HepG2 (cell line): ENCODE data around the gene POFUT1. TPM values are rescaled to one million over a fixed set of nuclear protein-coding genes. Genes with fewer than 3 reads are reported as not detected.
A peak's percentile ranks its signal among the peaks of the same experiment; 100 is the strongest.

Experiments used
- CAMTA2 ChIP-seq: sonication (generic); formaldehyde crosslinking; IDR thresholded peaks from 2 replicates; pipeline ENCODE4 v1.4.0; 2020; ENCODE audit warnings: mild to moderate bottlenecking, missing genetic modification reagents, borderline replicate concordance
- DPF2 ChIP-seq: sonication (generic); formaldehyde crosslinking; IDR thresholded peaks from 2 replicates; pipeline ENCODE4 v1.4.0; 2020; ENCODE audit warnings: mild to moderate bottlenecking, low read depth, missing genetic modification reagents, borderline replicate concordance
- GLI4 ChIP-seq: sonication (generic); formaldehyde crosslinking; IDR thresholded peaks from 2 replicates; pipeline ENCODE4 v1.5.1; 2020; ENCODE audit warnings: missing genetic modification reagents, mild to moderate bottlenecking, moderate library complexity, borderline replicate concordance
- KDM4B ChIP-seq: sonication (generic); formaldehyde crosslinking; IDR thresholded peaks from 2 replicates; pipeline ENCODE4 v1.4.0; 2020; ENCODE audit warnings: missing genetic modification reagents
- NKX3-1 ChIP-seq: sonication (generic); formaldehyde crosslinking; IDR thresholded peaks from 2 replicates; pipeline ENCODE4 v1.5.0; 2020; ENCODE audit warnings: missing genetic modification reagents
- RERE ChIP-seq: IDR thresholded peaks from 2 replicates; pipeline ENCODE4 v1.6.1; 2016; ENCODE audit warnings: low read depth, missing genetic modification reagents, missing compliant biosample characterization
- SPEN ChIP-seq: sonication (generic); formaldehyde crosslinking; IDR thresholded peaks from 2 replicates; pipeline ENCODE4 v1.5.1; 2020; ENCODE audit warnings: low read depth, mild to moderate bottlenecking, missing genetic modification reagents
- TCF7 ChIP-seq: sonication (generic); IDR thresholded peaks from 2 replicates; pipeline ENCODE4 v1.6.1; 2016; ENCODE audit warnings: antibody characterized with exemption, low read depth
- TP53 ChIP-seq: sonication (generic); formaldehyde crosslinking; conservative IDR thresholded peaks from 2 replicates; pipeline ENCODE4 v1.4.0; 2020; ENCODE audit warnings: missing genetic modification reagents
- ZFY ChIP-seq: sonication (generic); formaldehyde crosslinking; IDR thresholded peaks from 2 replicates; pipeline ENCODE4 v1.4.0; 2020; ENCODE audit warnings: missing genetic modification reagents
- ZIK1 ChIP-seq: sonication (generic); formaldehyde crosslinking; IDR thresholded peaks from 2 replicates; pipeline ENCODE4 v1.5.0; 2020; ENCODE audit warnings: mild to moderate bottlenecking, low read depth, missing genetic modification reagents, borderline replicate concordance
- ZNF275 ChIP-seq: sonication (generic); formaldehyde crosslinking; IDR thresholded peaks from 2 replicates; pipeline ENCODE4 v1.8.0; 2022; ENCODE audit warnings: missing genetic modification reagents, mild to moderate bottlenecking, inconsistent platforms, borderline replicate concordance
- ZNF317 ChIP-seq: sonication (generic); formaldehyde crosslinking; IDR thresholded peaks from 2 replicates; pipeline ENCODE4 v1.5.0; 2020; ENCODE audit warnings: mild to moderate bottlenecking, missing genetic modification reagents
- ZNF350 ChIP-seq: sonication (generic); formaldehyde crosslinking; IDR thresholded peaks from 2 replicates; pipeline ENCODE4 v1.4.0; 2020; ENCODE audit warnings: mild to moderate bottlenecking, low read depth, missing genetic modification reagents, borderline replicate concordance
- ZNF484 ChIP-seq: sonication (generic); formaldehyde crosslinking; IDR thresholded peaks from 2 replicates; pipeline ENCODE4 v1.5.1; 2020; ENCODE audit warnings: mild to moderate bottlenecking, low read depth, missing genetic modification reagents, borderline replicate concordance
- ZNF598 ChIP-seq: sonication (generic); formaldehyde crosslinking; IDR thresholded peaks from 2 replicates; pipeline ENCODE4 v1.5.1; 2020; ENCODE audit warnings: mild to moderate bottlenecking, missing genetic modification reagents, borderline replicate concordance
- ZSCAN9 ChIP-seq: IDR thresholded peaks from 2 replicates; pipeline ENCODE4 v1.6.1; 2016; ENCODE audit warnings: borderline replicate concordance
- polyA plus RNA-seq, 8 experiments: library from polyadenylated mRNA; depleted of rRNA in 3 of 8; stranded (reverse) in 7 of 8; unstranded in 1 of 8; fragments of >200 nt; fragmentation: Illumina TruSeq in 4 of 8; extraction: Trizol in 4 of 8; gene quantifications; 2 replicates each; pipeline versions ENCODE4 v1.2.1 to v1.2.3, GENCODE V29; 2011 to 2016; ENCODE audit warnings: low read depth in 4 of 8, missing spikeins in 1 of 8, mixed read lengths in 1 of 8; ENCODE audit not compliant: insufficient read depth in 1 of 8
- total RNA-seq, 5 experiments: library from RNA; depleted of rRNA; stranded (reverse); fragments of >200 nt; fragmentation: Illumina TruSeq; extraction: Trizol; gene quantifications; 2 replicates each; pipeline ENCODE4 v1.2.3, GENCODE V29; 2016; ENCODE audit warnings: low read depth in 1 of 5
- TF ChIP-seq, protein P1 (sequence below): sonication (generic); formaldehyde crosslinking; IDR thresholded peaks from 2 replicates; pipeline ENCODE4 v1.4.0; 2020; ENCODE audit warnings: low read depth, mild to moderate bottlenecking, missing genetic modification reagents
- TF ChIP-seq, protein P2 (sequence below): IDR thresholded peaks from 2 replicates; pipeline ENCODE4 v1.6.1; 2016

Gene POFUT1
- total and polyA plus RNA-seq, 2 of the 13 experiments (the other 11 are each of a cell fraction or from before 2014, with no cell fraction given), result 35.5 to 58.3 TPM

GRCh38 chr20:32206760-32207625, 687 bp upstream of the POFUT1 start (continued):
- TF ChIP-seq RERE (CRISPR knock-in tag), result no peak
- no peak for TF ChIP-seq DPF2 (CRISPR knock-in tag)
- TF ChIP-seq NKX3-1 (CRISPR knock-in tag), result no peak
- no peak for TF ChIP-seq ZFY (CRISPR knock-in tag)
- TF ChIP-seq ZSCAN9, result no peak
- no peak for TF ChIP-seq TCF7
- TF ChIP-seq, protein P1, sequence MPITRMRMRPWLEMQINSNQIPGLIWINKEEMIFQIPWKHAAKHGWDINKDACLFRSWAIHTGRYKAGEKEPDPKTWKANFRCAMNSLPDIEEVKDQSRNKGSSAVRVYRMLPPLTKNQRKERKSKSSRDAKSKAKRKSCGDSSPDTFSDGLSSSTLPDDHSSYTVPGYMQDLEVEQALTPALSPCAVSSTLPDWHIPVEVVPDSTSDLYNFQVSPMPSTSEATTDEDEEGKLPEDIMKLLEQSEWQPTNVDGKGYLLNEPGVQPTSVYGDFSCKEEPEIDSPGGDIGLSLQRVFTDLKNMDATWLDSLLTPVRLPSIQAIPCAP (CRISPR knock-in tag), result 0 out of 2 replicates have a peak, but pooled peaks have one; percentile 10
- no peak for TF ChIP-seq GLI4 (CRISPR knock-in tag)
- no peak for TF ChIP-seq TP53 (CRISPR knock-in tag)
- peak; percentile 24; the same call in 1 of the 2 replicates for TF ChIP-seq KDM4B
- TF ChIP-seq ZIK1, result 0 out of 2 replicates have a peak, but pooled peaks have one; percentile 62
- TF ChIP-seq CAMTA2 (CRISPR knock-in tag), result peak; percentile 34; the same call in 1 of the 2 replicates
- TF ChIP-seq, protein P2, sequence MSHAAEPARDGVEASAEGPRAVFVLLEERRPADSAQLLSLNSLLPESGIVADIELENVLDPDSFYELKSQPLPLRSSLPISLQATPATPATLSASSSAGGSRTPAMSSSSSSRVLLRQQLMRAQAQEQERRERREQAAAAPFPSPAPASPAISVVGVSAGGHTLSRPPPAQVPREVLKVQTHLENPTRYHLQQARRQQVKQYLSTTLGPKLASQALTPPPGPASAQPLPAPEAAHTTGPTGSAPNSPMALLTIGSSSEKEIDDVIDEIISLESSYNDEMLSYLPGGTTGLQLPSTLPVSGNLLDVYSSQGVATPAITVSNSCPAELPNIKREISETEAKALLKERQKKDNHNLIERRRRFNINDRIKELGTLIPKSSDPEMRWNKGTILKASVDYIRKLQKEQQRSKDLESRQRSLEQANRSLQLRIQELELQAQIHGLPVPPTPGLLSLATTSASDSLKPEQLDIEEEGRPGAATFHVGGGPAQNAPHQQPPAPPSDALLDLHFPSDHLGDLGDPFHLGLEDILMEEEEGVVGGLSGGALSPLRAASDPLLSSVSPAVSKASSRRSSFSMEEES, result no peak; the same call in 1 of the 2 replicates
- TF ChIP-seq ZNF275 (CRISPR knock-in tag), result peak; percentile 11; the same call in 1 of the 2 replicates
- no peak for TF ChIP-seq ZNF350 (CRISPR knock-in tag)
- TF ChIP-seq ZNF317 (CRISPR knock-in tag), result 0 out of 2 replicates have a peak, but pooled peaks have one; percentile 49
- no peak for TF ChIP-seq SPEN (CRISPR knock-in tag)
- 0 out of 2 replicates have a peak, but pooled peaks have one; percentile 58 for TF ChIP-seq ZNF598 (CRISPR knock-in tag)
- 0 out of 2 replicates have a peak, but pooled peaks have one; percentile 36 for TF ChIP-seq ZNF484
